Stimulated activated CD4-positive, alpha-beta T cell treated with anti-CD3 and anti-CD28 coated beads, TNF-alpha, amount 100 ng/mL, for 48 hours (primary cell): Measurements from ENCODE around the gene SPTB.

Experiments used
- DNase-seq, 3 donors: peaks; one replicate each; pipeline ENCODE4 v3.0.0-alpha.2; 2020; ENCODE audit warnings: low read depth in 3 of 3

The SPTB gene

GRCh38 chr14:64789696-64790095, 90.0 kb downstream of the SPTB start:
- DNase-seq = no peak

DNA sequence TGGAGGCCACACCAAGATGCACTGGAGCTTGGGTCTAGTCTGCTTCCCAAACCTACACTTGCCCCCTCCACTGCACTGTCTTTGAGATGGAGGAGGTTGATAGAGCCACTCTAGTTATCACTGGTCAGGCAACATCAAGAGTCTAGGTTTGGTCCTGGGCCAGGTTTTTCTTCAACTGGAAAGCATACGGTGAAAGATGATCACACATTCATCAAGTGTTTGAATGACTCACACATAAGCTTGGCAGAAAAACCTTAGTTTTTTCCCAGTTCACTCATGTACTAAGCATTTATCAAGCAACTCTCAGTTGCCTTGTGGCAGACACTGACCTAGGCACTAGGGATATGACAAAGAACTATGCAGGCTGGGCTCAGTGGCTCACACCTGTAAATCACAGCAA, 91.0 kb downstream of the SPTB start:
- DNase-seq = no peak

- DNase-seq = no peak
These were observed 92.1 kb downstream of the SPTB start for GRCh38 chr14:64787619-64788018.

DNA sequence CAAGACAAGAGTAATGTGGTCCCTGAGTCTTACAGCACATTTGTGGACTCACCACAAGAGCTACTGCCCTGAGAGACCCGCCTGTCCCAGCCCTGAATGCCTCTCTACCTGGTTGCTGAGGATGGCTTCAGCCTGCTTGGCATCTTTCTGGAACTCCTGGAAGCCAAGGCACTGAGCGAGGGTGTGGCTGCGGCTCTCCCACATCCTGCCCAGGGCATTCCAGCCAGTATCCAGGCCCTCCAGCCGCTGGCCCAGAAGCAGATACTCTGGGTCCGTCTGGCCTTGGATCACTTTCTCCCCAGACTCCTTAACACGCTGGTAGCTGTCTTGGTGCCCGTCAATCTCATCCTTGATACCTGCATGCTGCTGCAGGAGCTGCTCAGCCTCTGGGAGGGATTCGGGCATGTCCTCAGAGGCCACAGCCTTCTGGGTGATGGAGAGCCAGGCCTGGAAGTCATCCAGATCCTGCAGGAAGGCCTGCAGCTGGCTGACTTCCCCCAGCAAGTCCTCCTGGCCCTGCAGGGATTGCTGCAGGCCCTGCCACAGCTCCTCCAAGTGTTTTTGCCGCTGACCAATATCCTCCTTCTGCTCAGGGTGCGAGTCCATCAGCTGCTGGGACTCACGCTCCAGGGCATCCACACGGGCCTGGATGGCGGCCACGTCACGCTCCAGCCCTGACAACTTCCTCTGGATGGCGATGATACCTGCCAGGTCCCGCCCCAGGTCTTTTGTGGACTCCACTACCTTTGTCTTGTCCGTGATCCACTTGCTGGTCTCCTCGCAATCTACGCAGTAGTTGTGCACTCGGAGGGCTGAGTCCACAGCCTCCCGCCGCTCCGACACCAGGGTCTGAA, 93.2 kb downstream of the SPTB start:
- DNase-seq = no peak

GRCh38 chr14:64784006-64784405, 95.7 kb downstream of the SPTB start:
- DNase-seq = no peak

GRCh38 chr14:64782196-64782595, 97.5 kb downstream of the SPTB start:
- no peak for DNase-seq

GRCh38 chr14:64779472-64779871, 100.2 kb downstream of the SPTB start:
- DNase-seq = no peak

GRCh38 chr14:64778104-64778754, 101.5 kb downstream of the SPTB start:
- no peak for DNase-seq

DNA sequence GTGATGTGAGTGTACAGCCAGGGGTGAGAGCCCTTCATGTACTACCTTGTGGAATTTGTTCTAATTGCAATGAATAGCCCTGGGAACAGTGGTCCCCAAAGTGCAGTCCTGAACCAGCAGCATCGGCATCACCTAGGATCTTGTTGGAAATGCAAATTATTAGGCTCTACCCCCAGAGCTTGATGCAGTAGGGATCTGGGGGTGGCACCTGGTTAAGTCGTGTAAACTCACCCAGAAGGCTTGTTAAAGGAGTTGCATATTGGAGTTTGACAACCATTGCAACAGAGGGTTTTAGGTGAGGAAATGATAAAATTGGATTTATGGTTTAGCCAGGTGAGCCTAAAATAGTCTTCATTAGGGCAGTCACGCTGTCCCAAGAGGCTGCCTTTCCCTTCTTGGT, 102.2 kb downstream of the SPTB start:
- no peak for DNase-seq

- no peak for DNase-seq
These were observed 104.5 kb downstream of the SPTB start for GRCh38 chr14:64775081-64775777.

DNA sequence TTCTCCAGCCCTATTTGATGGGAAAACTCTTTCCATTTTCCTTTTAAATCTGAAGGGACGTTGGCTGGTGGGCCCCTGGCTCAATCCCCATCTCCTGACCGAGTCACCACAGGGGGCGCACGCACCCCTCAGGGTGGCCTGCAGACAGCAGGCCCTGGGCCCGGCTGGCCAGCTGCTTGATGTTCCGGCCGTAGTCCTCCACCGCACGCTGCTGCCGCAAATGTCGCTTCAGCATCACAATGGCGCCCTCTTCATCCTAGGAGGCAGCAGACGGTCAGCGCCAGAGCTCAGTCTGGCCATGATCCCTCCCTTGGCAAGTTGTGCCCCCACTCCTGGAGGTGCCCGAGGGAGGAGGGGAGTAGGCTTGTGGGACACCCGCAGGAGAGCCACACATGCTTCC, 105.4 kb downstream of the SPTB start:
- DNase-seq = no peak

- no peak for DNase-seq
These were observed 106.1 kb downstream of the SPTB start for GRCh38 chr14:64773577-64773976.

DNA sequence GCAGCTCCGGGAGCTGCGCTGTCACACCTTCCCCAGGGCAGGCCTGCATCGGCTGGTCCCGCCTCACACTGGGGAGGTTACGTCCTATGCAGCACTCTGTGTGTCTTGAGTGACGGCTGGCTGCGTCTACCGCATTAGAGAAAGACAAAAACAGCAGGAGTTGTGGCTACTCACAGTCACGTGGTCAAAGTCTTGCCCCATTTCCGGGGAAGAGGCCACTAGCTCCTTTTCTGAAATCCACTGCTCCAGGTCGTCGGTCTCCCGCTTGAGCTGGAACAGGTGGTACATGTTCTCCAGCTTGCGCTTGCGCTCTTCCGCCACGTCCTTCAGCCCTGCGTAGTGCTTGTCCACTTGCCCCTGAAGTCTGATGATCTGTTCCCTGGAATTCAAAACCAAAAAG, 106.7 kb downstream of the SPTB start:
- no peak for DNase-seq

- DNase-seq = no peak
These were observed 107.2 kb downstream of the SPTB start for GRCh38 chr14:64772397-64772950.

DNA sequence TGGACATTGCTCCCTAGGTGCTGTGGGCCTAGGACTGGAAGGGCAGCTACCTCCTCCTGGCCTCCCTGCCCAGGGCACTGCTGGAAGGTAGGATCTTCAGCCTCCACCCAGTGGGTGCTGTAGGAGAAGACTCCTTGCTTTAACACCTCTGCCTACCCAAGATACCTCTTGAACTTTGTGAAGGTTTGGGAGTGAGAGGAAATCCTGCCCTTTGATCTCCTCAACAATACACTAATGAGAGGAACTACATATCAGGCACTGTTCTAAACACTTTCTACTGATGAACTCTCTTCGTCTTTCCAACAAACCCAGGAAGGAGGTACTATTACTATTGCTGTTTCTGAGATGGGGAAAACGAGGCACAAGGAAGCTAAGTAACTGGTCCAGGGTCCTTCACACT, 108.5 kb downstream of the SPTB start:
- DNase-seq = no peak

DNA sequence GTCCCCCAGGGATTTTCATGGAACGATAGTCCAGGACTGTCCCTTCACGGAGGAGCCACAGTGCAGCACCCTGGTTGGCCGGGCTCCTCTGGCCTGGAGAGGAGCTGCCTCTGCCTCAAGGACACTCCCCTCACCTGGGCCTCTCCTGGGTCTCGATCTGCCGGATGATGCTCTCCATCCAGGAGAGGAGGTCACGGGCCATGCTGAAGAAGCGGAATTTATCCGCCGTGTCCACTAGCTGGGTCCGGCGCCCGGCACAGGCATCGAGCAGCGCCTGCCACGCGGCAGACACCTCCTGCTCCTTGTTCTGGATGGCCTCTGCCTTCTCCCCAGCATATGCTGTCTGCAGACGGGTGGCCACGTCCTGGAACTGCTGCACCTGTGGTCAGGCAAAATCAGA, 109.0 kb downstream of the SPTB start:
- no peak for DNase-seq

GRCh38 chr14:64769096-64770020, 110.3 kb downstream of the SPTB start:
- DNase-seq = no peak

GRCh38 chr14:64768401-64769095, 111.2 kb downstream of the SPTB start:
- DNase-seq = no peak

DNA sequence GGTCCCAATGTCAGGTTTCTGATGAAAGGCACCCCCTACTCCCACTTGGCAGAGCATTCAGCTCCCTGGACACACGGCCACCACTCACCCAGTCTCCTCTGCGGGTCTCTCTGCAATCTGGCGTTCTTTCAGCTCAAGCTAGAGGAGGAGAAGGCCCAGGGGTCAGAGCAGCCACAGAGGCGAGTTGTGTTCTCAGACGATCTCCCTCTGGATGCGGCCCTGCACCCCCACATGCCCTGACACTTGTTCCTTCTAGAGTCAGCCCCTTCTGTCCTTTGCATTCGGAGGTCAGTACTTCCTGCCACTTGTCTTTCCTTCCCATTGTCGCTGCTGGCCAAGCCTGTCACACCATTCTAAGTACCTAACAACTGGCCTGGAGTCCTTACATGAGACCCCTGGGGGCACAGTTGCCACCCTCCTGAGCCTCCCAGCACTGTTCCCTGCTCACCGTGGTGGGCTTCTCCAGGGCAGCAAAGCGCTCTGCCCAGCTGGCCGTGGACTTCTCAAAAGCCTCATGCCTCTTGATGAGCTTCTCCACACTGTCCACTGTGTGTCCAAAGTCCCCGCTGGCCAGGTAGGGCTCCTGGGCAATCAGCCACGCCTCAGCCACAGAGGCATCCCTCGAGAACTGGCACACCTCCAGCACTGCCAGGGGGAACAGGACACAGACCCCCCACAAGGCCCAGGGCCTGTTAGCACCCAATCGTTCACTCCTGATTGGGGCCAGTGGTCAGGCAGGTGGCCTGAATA, 112.3 kb downstream of the SPTB start:
- no peak for DNase-seq
